ENCODE results near the gene NUDT7.

- no peak for TF ChIP-seq GABPA (IDR thresholded peaks at IDR 0.05 in 1 of 2, conservative IDR thresholded peaks at IDR 0.05 in 1 of 2)
- no peak for TF ChIP-seq CTCF (IDR thresholded peaks at IDR 0.05; ENCODE audit: low read depth, low read length, missing input control)
- no peak for TF ChIP-seq YY1 (IDR thresholded peaks at IDR 0.05)
- no peak for TF ChIP-seq REST (IDR thresholded peaks at IDR 0.05)
- TF ChIP-seq RXRA (IDR thresholded peaks at IDR 0.05): no peak
- no peak for TF ChIP-seq EGR1 (IDR thresholded peaks at IDR 0.05; ENCODE audit: low read depth in 2 of 2)
- TF ChIP-seq ATF3 (IDR thresholded peaks at IDR 0.05): no peak
These were observed 17.0 kb upstream of the NUDT7 start for GRCh38 chr16:77705351-77705750.
